ENCODE measurements around the gene ZNF32.
A peak's percentile ranks its signal among the peaks of the same experiment; 100 is the strongest.
"Not testable (repeated sequence)": the region's sequence is repeated elsewhere in the genome, so short reads cannot be mapped to it uniquely, and the experiment has no call there.

ZNF32 gene

GRCh38 chr10:43680035-43680434 is 31.4 kb upstream of the ZNF32 start:
- no peak for DNase-seq (ENCODE audit: low spot score)

DNA sequence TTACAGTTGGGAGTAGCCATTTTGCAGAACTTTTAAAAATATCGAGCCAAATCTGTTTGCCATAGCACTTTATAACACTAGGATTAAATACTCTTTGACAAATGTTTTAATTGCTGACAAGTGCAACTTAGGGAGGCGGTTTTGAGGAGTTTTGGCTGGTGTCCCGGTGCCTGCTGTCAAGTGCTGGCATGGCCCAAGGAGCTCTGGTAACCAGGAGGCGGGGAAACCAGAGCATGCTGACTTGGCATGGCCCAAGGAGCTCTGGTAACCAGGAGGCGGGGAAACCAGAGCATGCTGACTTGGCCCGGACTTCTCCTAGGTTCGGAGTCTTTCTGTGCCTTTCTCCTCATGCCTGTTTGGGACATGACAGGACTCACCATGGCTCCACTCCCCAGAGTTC is 30.8 kb upstream of the ZNF32 start:
- DNase-seq (ENCODE audit: low spot score) = no peak

DNA sequence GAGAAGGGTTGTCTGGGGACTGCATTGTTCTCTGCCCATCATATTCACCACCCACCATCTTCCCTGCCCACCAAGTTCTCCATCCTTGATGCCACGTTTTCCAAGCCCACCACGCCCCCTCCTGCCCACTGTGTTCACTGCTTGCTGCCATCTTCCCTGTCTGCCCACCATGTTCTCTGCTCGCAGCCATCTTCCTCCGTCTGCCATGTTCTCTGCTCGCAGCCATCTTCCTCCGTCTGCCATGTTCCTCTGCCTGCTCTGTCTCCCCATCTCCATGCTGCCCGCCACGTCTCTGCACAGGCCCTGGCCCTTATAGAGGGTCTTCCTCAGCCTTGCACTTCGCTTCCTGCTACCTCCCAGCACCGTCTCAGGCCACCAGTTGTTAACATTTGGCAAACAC is 30.0 kb upstream of the ZNF32 start:
- DNase-seq (ENCODE audit: low spot score) = no peak

- no peak for DNase-seq (ENCODE audit: low spot score)
Measured at GRCh38 chr10:43676901-43677300, 28.2 kb upstream of the ZNF32 start.

DNA sequence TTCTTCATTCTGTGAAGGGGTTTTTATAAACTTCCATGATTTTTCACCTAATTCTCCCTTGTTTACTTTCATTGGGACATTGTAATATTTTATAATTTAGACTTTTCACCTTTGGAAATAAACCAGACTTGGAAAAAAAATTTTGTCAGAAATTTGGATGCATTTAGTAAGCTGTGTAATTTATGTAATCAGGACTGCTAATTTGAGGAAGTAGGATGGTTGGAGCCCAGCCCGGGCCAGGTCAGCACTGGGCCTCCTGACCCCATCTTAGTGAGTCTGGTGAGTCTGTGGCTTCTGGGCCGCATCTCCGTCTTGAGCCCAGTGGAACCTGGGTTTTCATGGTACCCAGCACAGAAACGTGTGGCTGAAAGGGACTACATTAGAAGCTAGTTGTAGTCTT is 27.6 kb upstream of the ZNF32 start:
- no peak for DNase-seq (ENCODE audit: low spot score)

DNA sequence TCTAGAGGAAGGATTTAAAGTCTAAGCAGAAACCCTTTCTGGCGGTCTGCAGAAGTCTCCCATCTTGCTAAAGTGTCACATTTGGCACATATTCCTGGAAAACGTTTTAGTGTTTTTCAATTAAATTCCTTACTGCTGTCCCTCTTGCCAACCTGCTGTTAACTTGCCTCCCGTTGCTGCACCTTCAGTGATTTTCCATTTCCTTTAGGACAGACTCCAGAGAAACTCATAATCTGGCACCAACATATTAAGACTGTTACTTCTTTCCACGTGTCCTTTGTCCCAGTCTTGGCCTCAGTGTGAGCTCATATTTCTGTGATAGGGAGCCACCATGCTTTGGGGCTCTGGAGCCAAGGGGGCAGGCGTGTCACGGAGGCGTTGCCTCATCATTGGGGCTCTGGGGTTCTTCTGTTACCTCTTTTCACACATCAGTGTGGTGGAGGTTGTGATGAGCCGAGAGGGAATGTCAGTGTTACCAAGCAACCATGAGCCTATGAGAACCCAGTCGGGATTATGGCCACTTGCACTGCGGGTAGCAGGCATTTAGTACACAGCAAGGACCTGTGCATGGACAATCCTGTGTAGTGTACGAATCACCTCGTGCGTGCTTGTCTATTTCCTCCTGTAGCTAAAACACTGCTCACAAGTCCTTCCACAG is 26.0 kb upstream of the ZNF32 start:
- no peak for DNase-seq (ENCODE audit: low spot score)

DNA sequence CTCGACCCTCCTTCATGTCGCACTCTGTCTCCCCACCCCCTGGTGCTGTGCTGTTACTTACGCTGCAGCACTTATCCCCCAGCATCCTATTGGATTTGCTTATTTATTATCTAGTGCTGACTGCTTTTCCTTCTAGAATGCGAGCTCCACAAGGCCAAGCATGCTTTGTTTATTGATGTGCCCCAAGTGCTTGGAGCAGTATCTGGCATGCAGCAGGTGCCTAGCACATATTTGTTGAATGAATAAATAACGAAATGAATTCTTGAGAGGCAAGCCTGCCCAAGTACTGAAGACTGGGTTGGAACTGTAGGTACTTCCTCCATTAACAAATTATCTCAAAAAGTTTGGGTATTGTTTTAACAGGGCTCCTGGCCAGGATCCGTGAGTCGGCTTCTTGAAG is 24.8 kb upstream of the ZNF32 start:
- DNase-seq (ENCODE audit: low spot score) = no peak

- DNase-seq (ENCODE audit: low spot score) = peak; percentile 71
Measured at GRCh38 chr10:43671659-43672531, 23.2 kb upstream of the ZNF32 start.

DNA sequence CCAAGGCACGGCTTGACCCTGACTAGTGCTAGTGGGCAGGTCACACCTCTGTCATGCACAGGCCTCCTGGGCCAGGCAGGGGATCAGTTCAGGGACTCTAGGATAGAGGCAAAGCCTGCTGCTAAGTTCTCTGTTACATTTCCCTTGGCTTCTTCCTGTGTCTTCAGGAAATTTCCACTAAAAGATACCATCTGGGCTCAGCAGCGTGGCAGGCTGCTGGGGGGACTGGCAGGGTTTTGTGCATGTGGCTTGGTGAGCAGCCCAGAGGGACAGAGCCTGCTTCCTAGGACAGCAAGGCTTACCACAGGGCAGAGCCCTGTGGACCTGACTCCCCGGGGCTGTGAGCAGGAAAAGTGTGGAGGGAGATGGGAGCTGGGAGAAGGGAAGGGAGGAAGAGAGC is 20.7 kb upstream of the ZNF32 start:
- DNase-seq (ENCODE audit: low spot score) = no peak

- DNase-seq (ENCODE audit: low spot score) = no peak
Measured at GRCh38 chr10:43667761-43668386, 19.2 kb upstream of the ZNF32 start.

GRCh38 chr10:43667317-43667731 is 18.6 kb upstream of the ZNF32 start:
- DNase-seq (ENCODE audit: low spot score) = no peak

DNA sequence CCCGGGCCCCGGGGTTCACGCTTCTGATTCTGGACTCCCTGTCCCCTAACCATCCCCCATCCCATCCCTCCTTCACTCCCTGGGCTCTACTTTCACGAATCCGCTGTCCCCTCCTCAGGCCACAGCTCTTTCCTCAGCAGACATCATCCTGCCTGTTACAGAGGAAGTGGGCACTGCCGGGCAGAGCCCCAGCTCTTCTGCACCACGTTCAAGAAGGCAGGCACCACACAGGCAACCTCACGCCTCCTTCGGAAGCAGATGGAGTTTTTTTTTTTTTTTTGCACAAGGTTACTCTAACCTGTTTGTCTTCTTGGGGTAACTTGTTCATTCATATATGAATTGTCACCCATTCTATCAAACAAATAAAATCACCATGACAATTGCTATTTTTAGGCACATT is 17.9 kb upstream of the ZNF32 start:
- no peak for DNase-seq (ENCODE audit: low spot score)

DNA sequence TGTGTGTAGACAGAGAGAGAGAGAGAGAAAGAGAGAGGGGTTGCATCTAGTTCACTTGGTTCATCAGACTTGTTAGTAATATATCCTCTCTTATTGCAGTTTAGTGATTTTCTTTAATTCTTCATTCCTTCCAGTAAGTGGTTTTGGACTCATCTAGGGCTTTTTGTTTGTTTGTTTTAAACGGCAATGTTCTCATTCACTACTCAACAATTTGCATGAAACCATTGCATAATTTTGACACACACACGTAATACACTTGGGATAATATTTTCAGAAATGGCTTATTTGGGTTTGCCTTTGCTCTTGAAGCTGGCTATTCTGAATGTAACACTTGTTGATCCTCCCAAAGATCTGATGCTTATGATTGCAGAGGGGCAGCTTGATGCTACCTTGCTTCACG is 16.4 kb upstream of the ZNF32 start:
- DNase-seq (ENCODE audit: low spot score) = no peak

GRCh38 chr10:43658227-43658626 is 9.5 kb upstream of the ZNF32 start:
- no peak for DNase-seq (ENCODE audit: low spot score)

DNA sequence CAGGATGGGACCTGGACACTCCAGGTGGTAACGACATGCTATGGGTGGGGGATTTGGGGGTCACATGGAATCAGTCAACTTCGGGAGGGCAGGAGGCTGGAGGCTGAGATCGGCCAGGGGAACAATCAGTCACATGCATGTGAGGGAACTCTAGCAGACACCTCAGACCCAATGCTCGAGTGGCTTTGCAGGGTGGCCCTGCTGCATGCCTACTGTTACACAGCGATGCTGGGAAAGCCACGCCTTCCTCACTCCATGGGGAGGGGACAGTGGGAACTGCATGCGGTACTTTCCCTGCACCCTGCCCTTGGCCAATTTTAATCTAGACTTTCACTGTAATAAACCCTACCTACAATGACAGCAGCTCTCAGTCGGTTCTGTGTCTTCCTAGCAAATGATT is 6.6 kb upstream of the ZNF32 start:
- DNase-seq (ENCODE audit: low spot score) = no peak

- DNase-seq (ENCODE audit: low spot score) = no peak
Measured at GRCh38 chr10:43653746-43654145, 5.1 kb upstream of the ZNF32 start.

GRCh38 chr10:43649185-43649523 is 473 bp upstream of the ZNF32 start:
- no peak for DNase-seq (ENCODE audit: low spot score)

- DNase-seq (ENCODE audit: low spot score) = no peak
Measured at GRCh38 chr10:43648095-43648397, 635 bp downstream of the ZNF32 start.

DNA sequence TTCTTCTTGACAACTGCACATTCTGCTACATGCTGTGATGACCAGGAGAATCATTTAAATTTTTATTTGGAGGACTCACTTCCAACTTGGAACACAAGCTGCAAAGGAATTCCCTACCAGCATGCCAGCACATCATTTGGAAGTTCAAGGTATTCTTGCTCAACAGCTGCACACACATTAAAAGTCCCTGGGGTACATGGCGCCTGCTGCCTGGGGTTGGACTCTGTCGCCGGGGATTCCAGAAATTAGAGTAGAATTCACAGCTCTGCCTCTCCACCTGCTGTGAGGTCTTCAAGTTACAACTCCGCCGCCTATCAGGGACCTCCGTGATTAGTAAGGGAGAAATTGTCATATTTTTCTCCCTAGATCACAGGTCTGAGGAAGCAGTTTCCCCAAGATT is 1.1 kb downstream of the ZNF32 start:
- no peak for DNase-seq (ENCODE audit: low spot score)

- DNase-seq (ENCODE audit: low spot score) = no peak
Measured at GRCh38 chr10:43645866-43646265, 2.8 kb downstream of the ZNF32 start.

GRCh38 chr10:43644252-43644651 is 4.4 kb downstream of the ZNF32 start:
- no peak for DNase-seq (ENCODE audit: low spot score)

- no peak for DNase-seq (ENCODE audit: low spot score)
Measured at GRCh38 chr10:43640603-43641002, 8.1 kb downstream of the ZNF32 start.

DNA sequence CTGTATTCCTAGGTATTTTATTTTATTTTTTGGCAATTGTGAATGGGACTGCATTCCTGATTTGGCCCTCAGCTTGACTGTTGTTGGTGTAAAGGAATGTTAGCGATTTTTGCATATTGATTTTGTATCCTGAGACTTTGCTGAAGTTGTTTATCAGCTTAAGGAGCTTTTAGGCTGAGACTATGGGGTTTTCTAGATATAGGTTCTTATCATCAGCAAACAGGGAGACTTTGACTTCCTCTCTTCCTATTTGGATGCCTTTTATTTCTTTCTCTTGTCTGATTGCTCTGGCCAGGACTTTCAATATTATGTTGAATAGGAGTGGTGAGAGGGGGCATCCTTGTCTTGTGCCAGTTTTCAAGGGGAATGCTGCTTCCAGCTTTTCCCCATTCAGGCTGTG is 12.9 kb downstream of the ZNF32 start:
- not testable (repeated sequence) for DNase-seq (ENCODE audit: low spot score)

DNA sequence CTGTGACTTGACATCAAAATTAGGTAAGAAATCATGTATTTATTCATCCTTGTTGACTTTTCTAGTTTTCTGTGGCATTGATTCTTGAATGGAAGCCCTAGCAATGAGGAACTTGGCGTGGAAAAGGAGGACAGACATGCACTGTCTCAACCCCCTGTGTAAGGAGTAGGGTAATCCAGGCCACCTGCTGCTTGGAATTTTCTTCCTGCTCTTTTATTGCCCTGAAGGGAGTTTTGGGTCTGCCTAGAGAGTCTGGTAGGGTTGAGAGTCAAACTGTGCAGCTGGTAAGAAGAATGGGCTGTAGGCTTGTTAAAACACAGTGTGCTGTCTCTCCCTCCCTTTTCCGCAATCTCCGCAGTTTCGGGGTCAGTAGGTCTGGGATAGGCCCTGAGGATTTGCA is 19.7 kb downstream of the ZNF32 start:
- DNase-seq (ENCODE audit: low spot score) = no peak
